Activated CD4-positive, alpha-beta T cell treated with anti-CD3 and anti-CD28 coated beads, Interleukin-2, amount 10 ng/mL, durations not matched to agents 7 days and 5 days (primary cell): ENCODE results near the gene RPL39L. TPM values are rescaled to one million over a fixed set of nuclear protein-coding genes. Genes with fewer than 3 reads are reported as not detected.

ENCODE experiments used
- CTCF ChIA-PET: fragments of 350-600 bp; sonication (Branson Sonifier 250); formaldehyde crosslinking; loops from one replicate; lab custom pipeline; 2021; ENCODE audit warnings: antibody characterized with exemption; lab: Charles Lee
- POLR2A ChIA-PET: fragments of 350-600 bp; sonication (Branson Sonifier 250); formaldehyde crosslinking; loops from one replicate; lab custom pipeline; 2021; ENCODE audit warnings: antibody characterized with exemption; lab: Charles Lee
- DNase-seq: peaks from one replicate; pipeline ENCODE4 v3.0.0-alpha.2; 2020
- H3K27ac Mint-ChIP-seq: one replicate; pipeline ENCODE4 v1.8.0; 2021; ENCODE audit warnings: mild to moderate bottlenecking, moderate library complexity, mixed read lengths
- H3K27me3 Mint-ChIP-seq: one replicate; pipeline ENCODE4 v1.8.0; 2021; ENCODE audit warnings: mixed read lengths
- H3K36me3 Mint-ChIP-seq: one replicate; pipeline ENCODE4 v1.8.0; 2021; ENCODE audit warnings: low read depth, mixed read lengths
- H3K4me1 Mint-ChIP-seq: one replicate; pipeline ENCODE4 v1.8.0; 2021; ENCODE audit warnings: mixed read lengths
- H3K4me3 Mint-ChIP-seq: one replicate; pipeline ENCODE4 v1.8.0; 2021; ENCODE audit warnings: mild to moderate bottlenecking, moderate library complexity, mixed read lengths
- H3K9me3 Mint-ChIP-seq: one replicate; pipeline ENCODE4 v1.8.0; 2021; ENCODE audit warnings: mixed read lengths
- total RNA-seq, 2 experiments: library from RNA; stranded (reverse); gene quantifications; one replicate each; pipeline ENCODE4 v1.2.3, GENCODE V29; 2021

Gene RPL39L
- total RNA-seq, 2 experiments from 2014 or later = 18.4 to 20.4 TPM

- POLR2A ChIA-PET = no interaction called here
- Mint-ChIP-seq H3K36me3 (no peaks in the 10 kb centered on the region), H3K9me3 (no peaks in the 10 kb centered on the region), H3K27me3 (peaks cover 2% of the 10 kb centered on the region), H3K27ac (no peak overlapping the region), H3K4me3 (no peak overlapping the region), H3K4me1 (peaks cover 15% of the 10 kb centered on the region)
- CTCF ChIA-PET = interaction anchor here (2.3 kb wide), 1 partner anchor 28 kb away, joined by 7 read pairs; the partner anchor contains the start of gene RPL39L
- DNase-seq = no peak
These were observed 28.5 kb upstream of the RPL39L start for GRCh38 chr3:187167777-187168176.

DNA sequence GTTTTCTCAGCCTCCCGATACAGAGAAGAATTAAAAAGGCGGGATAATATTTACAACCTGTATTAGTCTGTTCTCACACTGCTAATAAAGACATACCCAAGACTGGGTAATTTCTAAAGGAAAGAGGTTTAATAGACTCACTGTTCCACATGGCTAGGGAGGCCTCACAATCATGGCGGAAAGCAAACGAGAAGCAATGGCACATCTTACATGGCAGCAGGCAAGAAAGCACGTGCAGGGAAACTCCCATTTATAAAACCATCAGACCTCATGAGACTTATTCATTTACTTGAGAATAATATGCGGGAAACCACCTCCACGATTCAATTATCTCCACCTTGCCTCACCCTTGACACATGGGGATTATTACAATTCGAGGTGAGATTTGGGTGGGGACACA, 27.5 kb upstream of the RPL39L start:
- DNase-seq = no peak
- POLR2A ChIA-PET = no interaction called here
- peaks cover 15% of the 10 kb centered on the region for H3K4me1 Mint-ChIP-seq
- no peak overlapping the region for H3K4me3 Mint-ChIP-seq
- H3K27me3 Mint-ChIP-seq = peaks cover 5% of the 10 kb centered on the region
- H3K36me3 Mint-ChIP-seq = no peaks in the 10 kb centered on the region
- no peaks in the 10 kb centered on the region for H3K9me3 Mint-ChIP-seq
- no peak overlapping the region for H3K27ac Mint-ChIP-seq
- CTCF ChIA-PET = interaction anchor here (0.7 to 1.2 kb wide), 3 partner anchors 27 to 64 kb away, joined by 3 to 6 read pairs (median 5); partner anchors contain the start of gene RPL39L

DNA sequence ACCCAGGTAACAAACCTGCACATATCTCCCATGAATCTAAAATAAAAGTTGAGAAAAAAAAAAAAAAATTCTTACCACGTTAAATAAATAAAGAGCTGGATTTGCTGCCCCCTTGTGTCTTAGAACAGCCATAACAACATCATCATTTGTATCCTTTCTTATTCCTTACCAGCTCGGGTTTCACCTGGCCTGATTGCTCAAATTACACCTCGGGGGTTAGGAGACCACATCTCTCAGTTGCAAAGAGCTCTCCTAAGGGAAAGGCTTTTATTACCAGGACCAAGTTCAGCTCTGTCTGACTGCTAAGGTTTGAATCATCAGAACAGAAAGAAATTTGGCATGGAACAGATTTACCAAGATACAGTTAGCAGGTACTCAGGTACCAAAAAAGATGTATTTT, 25.8 kb upstream of the RPL39L start:
- Mint-ChIP-seq H3K9me3 (no peaks in the 10 kb centered on the region), H3K4me3 (no peak overlapping the region), H3K4me1 (peaks cover 10% of the 10 kb centered on the region), H3K27me3 (peaks cover 13% of the 10 kb centered on the region), H3K27ac (no peak overlapping the region), H3K36me3 (no peaks in the 10 kb centered on the region)
- ChIA-PET POLR2A (interaction anchor here (0.6 to 1.2 kb wide), 2 partner anchors 25 to 40 kb away, joined by 4 to 5 read pairs; partner anchors contain the start of gene RPL39L), CTCF (interaction anchor here (0.6 to 2.3 kb wide), 23 partner anchors 9 to 1130 kb away, joined by 3 to 32 read pairs (median 4); no protein-coding TSS in a partner anchor)
- peak; percentile 65 for DNase-seq

DNA sequence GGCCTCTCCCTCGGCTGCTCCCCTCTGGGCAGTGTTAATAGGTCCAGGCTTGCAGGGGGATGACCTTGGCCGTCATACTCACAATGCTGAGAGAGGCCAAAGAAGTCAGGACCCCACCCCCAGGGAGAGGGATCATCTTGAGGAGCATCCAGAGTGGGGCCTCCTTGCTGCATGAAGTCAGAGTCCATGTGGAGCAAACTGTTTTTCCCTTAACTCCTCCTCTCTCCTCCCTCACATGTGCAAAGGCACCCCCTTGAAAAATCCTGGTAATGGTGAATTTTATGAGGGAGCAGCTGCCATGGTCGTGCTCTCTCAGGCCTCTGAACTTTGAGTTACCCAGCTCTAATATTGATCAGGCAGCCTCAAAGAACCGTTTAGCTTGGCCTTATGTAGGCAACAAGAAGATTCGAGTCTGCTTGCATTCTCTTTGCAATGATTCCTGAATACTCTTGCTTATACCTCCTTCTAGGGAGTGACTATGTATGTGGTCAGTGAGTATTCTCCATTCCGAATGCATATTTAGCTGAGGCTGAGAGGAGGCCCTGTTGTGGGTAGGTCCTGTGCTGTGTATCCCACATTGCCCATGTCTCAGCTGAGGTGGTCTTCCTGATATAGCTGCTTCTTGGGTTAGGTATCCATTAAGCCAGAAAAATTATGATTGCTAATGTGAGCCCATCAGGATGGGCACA, 23.1 kb upstream of the RPL39L start:
- POLR2A ChIA-PET = no interaction called here
- CTCF ChIA-PET = interaction anchor here (0.8 to 1.4 kb wide), 3 partner anchors 31 to 60 kb away, joined by 4 to 9 read pairs (median 9); no protein-coding TSS in a partner anchor
- H3K9me3 Mint-ChIP-seq = peaks cover 7% of the 10 kb centered on the region

GRCh38 chr3:187161556-187161955, 22.3 kb upstream of the RPL39L start:
- CTCF ChIA-PET = interaction anchor here (0.8 to 0.9 kb wide), 2 partner anchors 24 to 30 kb away, joined by 3 to 4 read pairs; no protein-coding TSS in a partner anchor
- POLR2A ChIA-PET = no interaction called here
- peaks cover 6% of the 10 kb centered on the region for H3K4me1 Mint-ChIP-seq
- no peak for DNase-seq
- H3K9me3 Mint-ChIP-seq = peaks cover 7% of the 10 kb centered on the region
- H3K4me3 Mint-ChIP-seq = no peak overlapping the region
- no peaks in the 10 kb centered on the region for H3K36me3 Mint-ChIP-seq
- no peak overlapping the region for H3K27ac Mint-ChIP-seq
- H3K27me3 Mint-ChIP-seq = peaks cover 19% of the 10 kb centered on the region

More for the DNA sequence above, 23.1 kb upstream of the RPL39L start:
- DNase-seq = no peak
- Mint-ChIP-seq H3K27ac (no peak overlapping the region), H3K36me3 (no peaks in the 10 kb centered on the region), H3K4me1 (peaks cover 6% of the 10 kb centered on the region), H3K27me3 (peaks cover 19% of the 10 kb centered on the region), H3K4me3 (no peak overlapping the region)

GRCh38 chr3:187150599-187150998, 11.3 kb upstream of the RPL39L start:
- peaks cover 9% of the 10 kb centered on the region for H3K9me3 Mint-ChIP-seq
- ChIA-PET CTCF (interaction anchor here (0.7 to 5.6 kb wide), 15 partner anchors 9 to 532 kb away, joined by 3 to 72 read pairs (median 4); partner anchors contain the start of genes RPL39L and ST6GAL1), POLR2A (no interaction called here)
- peaks cover 3% of the 10 kb centered on the region for H3K4me1 Mint-ChIP-seq
- H3K27ac Mint-ChIP-seq = no peak overlapping the region
- peaks cover 41% of the 10 kb centered on the region for H3K27me3 Mint-ChIP-seq
- H3K36me3 Mint-ChIP-seq = peaks cover 7% of the 10 kb centered on the region
- DNase-seq = peak; percentile 59
- H3K4me3 Mint-ChIP-seq = no peak overlapping the region

GRCh38 chr3:187150186-187150585, 10.9 kb upstream of the RPL39L start:
- CTCF ChIA-PET = interaction anchor here (0.7 to 5.6 kb wide), 14 partner anchors 10 to 532 kb away, joined by 3 to 72 read pairs (median 4); partner anchors contain the start of genes RPL39L and ST6GAL1
- POLR2A ChIA-PET = no interaction called here

GRCh38 chr3:187146389-187146788, 7.1 kb upstream of the RPL39L start:
- Mint-ChIP-seq H3K4me3 (no peak overlapping the region), H3K27ac (no peak overlapping the region), H3K9me3 (peaks cover 40% of the 10 kb centered on the region), H3K36me3 (peaks cover 33% of the 10 kb centered on the region), H3K27me3 (peaks cover 3% of the 10 kb centered on the region), H3K4me1 (peaks cover 3% of the 10 kb centered on the region)
- DNase-seq = no peak
- ChIA-PET CTCF (no interaction called here), POLR2A (no interaction called here)

More at GRCh38 chr3:187150186-187150585, 10.9 kb upstream of the RPL39L start:
- Mint-ChIP-seq H3K36me3 (peaks cover 10% of the 10 kb centered on the region), H3K27me3 (peaks cover 38% of the 10 kb centered on the region), H3K27ac (no peak overlapping the region), H3K9me3 (peaks cover 12% of the 10 kb centered on the region), H3K4me1 (peaks cover 3% of the 10 kb centered on the region), H3K4me3 (no peak overlapping the region)
- no peak for DNase-seq

GRCh38 chr3:187145149-187145895, 6.0 kb upstream of the RPL39L start:
- Mint-ChIP-seq H3K9me3 (peaks cover 40% of the 10 kb centered on the region), H3K27me3 (peaks cover 3% of the 10 kb centered on the region), H3K4me1 (peaks cover 3% of the 10 kb centered on the region), H3K36me3 (peaks cover 33% of the 10 kb centered on the region), H3K27ac (no peak overlapping the region), H3K4me3 (no peak overlapping the region)
- POLR2A ChIA-PET = no interaction called here
- CTCF ChIA-PET = interaction anchor here (0.6 to 1.7 kb wide), 3 partner anchors 13 to 107 kb away, joined by 3 to 4 read pairs (median 4); no protein-coding TSS in a partner anchor
- DNase-seq = no peak

DNA sequence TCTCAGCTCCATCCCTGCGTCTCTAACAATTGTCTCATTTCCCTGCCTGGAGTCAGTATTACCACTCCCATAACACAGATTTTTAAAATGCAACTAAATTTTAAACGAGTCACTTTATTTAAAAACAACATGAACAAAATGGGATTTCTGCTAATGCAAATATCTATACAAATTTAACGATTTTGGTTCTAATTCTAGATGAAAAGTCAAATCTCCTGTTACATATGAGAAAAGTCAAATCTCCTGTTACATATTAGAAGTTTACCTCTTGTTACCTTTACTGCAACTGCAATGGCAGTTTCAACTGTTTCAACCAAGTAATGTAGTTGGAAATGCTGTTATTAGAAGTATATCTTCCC, 578 bp upstream of the RPL39L start:
- peaks cover 26% of the 10 kb centered on the region for H3K4me1 Mint-ChIP-seq
- CTCF ChIA-PET = interaction anchor here (0.5 to 8.1 kb wide), 31 partner anchors 10 to 1227 kb away, joined by 3 to 72 read pairs (median 4); partner anchors contain the start of gene RTP4
- peak overlapping the region; percentile 82 for H3K4me3 Mint-ChIP-seq
- DNase-seq = no peak
- POLR2A ChIA-PET = interaction anchor here (0.8 to 1.5 kb wide), 5 partner anchors 25 to 355 kb away, joined by 3 to 5 read pairs (median 4); no protein-coding TSS in a partner anchor
- H3K27me3 Mint-ChIP-seq = no peaks in the 10 kb centered on the region
- H3K9me3 Mint-ChIP-seq = peaks cover 44% of the 10 kb centered on the region
- peaks cover 49% of the 10 kb centered on the region for H3K36me3 Mint-ChIP-seq
- peak overlapping the region; percentile 96 for H3K27ac Mint-ChIP-seq

DNA sequence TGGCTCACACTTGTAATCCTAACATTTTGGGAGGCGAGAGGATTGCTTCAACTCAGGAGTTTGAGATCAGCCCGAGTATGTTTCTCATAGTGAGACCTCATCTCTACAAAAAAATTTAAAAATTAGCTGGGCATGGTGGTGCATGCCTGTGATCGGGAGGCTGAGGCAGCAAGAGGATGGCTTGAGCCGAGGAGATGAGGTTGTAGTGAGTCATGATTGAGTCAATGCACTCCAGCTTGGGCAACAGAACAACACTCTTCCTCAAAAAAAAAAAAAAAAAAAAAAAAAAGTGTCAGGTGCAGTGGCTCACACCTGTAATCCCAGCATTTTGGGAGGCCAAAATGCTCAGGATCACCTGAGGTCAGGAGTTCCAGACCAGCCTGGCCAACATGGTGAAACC, 2.4 kb downstream of the RPL39L start:
- no peak overlapping the region for H3K27ac Mint-ChIP-seq
- no peaks in the 10 kb centered on the region for H3K27me3 Mint-ChIP-seq
- H3K36me3 Mint-ChIP-seq = peaks cover 59% of the 10 kb centered on the region
- ChIA-PET POLR2A (no interaction called here), CTCF (interaction anchor here (0.6 to 8.1 kb wide), 6 partner anchors 14 to 329 kb away, joined by 3 to 72 read pairs (median 3); no protein-coding TSS in a partner anchor)
- no peak overlapping the region for H3K4me3 Mint-ChIP-seq
- peaks cover 28% of the 10 kb centered on the region for H3K9me3 Mint-ChIP-seq
- H3K4me1 Mint-ChIP-seq = peaks cover 43% of the 10 kb centered on the region
- DNase-seq = no peak

- CTCF ChIA-PET = interaction anchor here (0.7 to 8.1 kb wide), 5 partner anchors 14 to 277 kb away, joined by 3 to 72 read pairs (median 3); no protein-coding TSS in a partner anchor
- POLR2A ChIA-PET = no interaction called here
- Mint-ChIP-seq H3K27ac (peak overlapping the region; percentile 6), H3K9me3 (peaks cover 28% of the 10 kb centered on the region), H3K4me3 (no peak overlapping the region), H3K36me3 (peaks cover 60% of the 10 kb centered on the region), H3K4me1 (peaks cover 49% of the 10 kb centered on the region), H3K27me3 (no peaks in the 10 kb centered on the region)
- no peak for DNase-seq
These were observed 3.0 kb downstream of the RPL39L start for GRCh38 chr3:187136337-187136736.
